SU-DHL-6 (cell line): Measurements from ENCODE around the gene AHRR.

Experiments used
- H2AFZ ChIP-seq: fragments of 200-600 bp; sonication (generic); 2 replicates; pipeline ENCODE4 v1.6.1; 2014; ENCODE audit warnings: low read depth, mild to moderate bottlenecking, moderate library complexity, mixed read lengths, antibody characterized with exemption, low read length; ENCODE audit not compliant: severe bottlenecking
- H3F3A ChIP-seq: fragments of 200-600 bp; shearing (Covaris generic); 2 replicates; pipeline ENCODE4 v1.6.0; 2016; ENCODE audit warnings: antibody characterized with exemption, mild to moderate bottlenecking; ENCODE audit not compliant: insufficient read depth
- H3K27ac ChIP-seq: fragments of 200-600 bp; sonication (generic); 2 replicates; pipeline ENCODE4 v1.5.1; 2016; ENCODE audit warnings: low read depth, mild to moderate bottlenecking, low read length, moderate library complexity, mixed read lengths
- H3K27me3 ChIP-seq: fragments of 200-600 bp; sonication (generic), shearing (Covaris generic); 2 replicates; pipeline ENCODE4 v1.6.0; 2014; ENCODE audit warnings: mild to moderate bottlenecking, low read length
- H3K36me3 ChIP-seq: fragments of 200-600 bp; sonication (generic); 2 replicates; pipeline ENCODE4 v1.6.1; 2014; ENCODE audit warnings: mild to moderate bottlenecking, low read length, mixed read lengths
- H3K4me2 ChIP-seq: fragments of 300-600, 200-600 bp; shearing (Covaris generic), sonication (generic); 2 replicates; pipeline ENCODE4 v1.6.0; 2014; ENCODE audit warnings: low read length, low read depth, mild to moderate bottlenecking; ENCODE audit not compliant: poor library complexity, severe bottlenecking
- H3K4me3 ChIP-seq: fragments of 200-600 bp; sonication (generic); 2 replicates; pipeline ENCODE4 v1.5.1; 2014; ENCODE audit warnings: antibody characterized with exemption, low read length, mild to moderate bottlenecking, mixed read lengths; ENCODE audit not compliant: insufficient read depth, poor library complexity, severe bottlenecking
- H3K79me2 ChIP-seq: fragments of 200-600 bp; sonication (generic); 2 replicates; pipeline ENCODE4 v1.6.1; 2014; ENCODE audit warnings: mild to moderate bottlenecking, low read length, moderate library complexity; ENCODE audit not compliant: insufficient read depth
- H3K9ac ChIP-seq: fragments of 200-600 bp; sonication (generic); 2 replicates; pipeline ENCODE4 v1.7.0; 2014; ENCODE audit warnings: mild to moderate bottlenecking, low read length
- H3K9me2 ChIP-seq: fragments of 200-600 bp; sonication (generic); replicated peaks from 2 replicates; pipeline ENCODE4 v1.6.1; 2014; ENCODE audit warnings: low read length; ENCODE audit not compliant: insufficient read depth
- H3K9me3 ChIP-seq: fragments of 200-600 bp; sonication (generic); 2 replicates; pipeline ENCODE4 v1.6.1; 2014; ENCODE audit warnings: low read length, mixed read lengths; ENCODE audit not compliant: insufficient read depth
- H4K20me1 ChIP-seq: fragments of 200-600 bp; sonication (generic); 2 replicates; pipeline ENCODE4 v1.6.1; 2014; ENCODE audit warnings: low read depth, mild to moderate bottlenecking, antibody characterized with exemption, low read length, moderate library complexity, mixed read lengths
- CTCF ChIP-seq: fragments of 200-600 bp; sonication (generic); IDR thresholded peaks from one replicate; pipeline ENCODE4 v1.5.1; 2017; ENCODE audit warnings: antibody characterized with exemption, mild to moderate bottlenecking, low read length, moderate library complexity; ENCODE audit not compliant: insufficient read depth, poor library complexity, severe bottlenecking
- EZH2phosphoT487 ChIP-seq: fragments of 200-600 bp; sonication (generic), shearing (Covaris generic); conservative IDR thresholded peaks from 2 replicates; pipeline ENCODE4 v1.6.1; 2018; ENCODE audit warnings: mild to moderate bottlenecking, antibody characterized with exemption, low read length, moderate library complexity, mixed read lengths

Gene AHRR

GRCh38 chr5:392431-392988 is 71.0 kb downstream of the AHRR start:
- peak overlapping the region; percentile 53 for H3K4me2 ChIP-seq
- H3K27ac ChIP-seq = peak overlapping the region; percentile 95
- no peaks in the 10 kb centered on the region for H4K20me1 ChIP-seq
- H2AFZ ChIP-seq = peak overlapping the region; percentile 38
- H3K27me3 ChIP-seq = no peaks in the 10 kb centered on the region
- no peaks in the 10 kb centered on the region for H3K9me3 ChIP-seq
- TF ChIP-seq EZH2phosphoT487 (no peak), CTCF (no peak)
- peaks cover 11% of the 10 kb centered on the region for H3F3A ChIP-seq
- peak overlapping the region; percentile 50 for H3K9ac ChIP-seq
- no peaks in the 10 kb centered on the region for H3K9me2 ChIP-seq
- peak overlapping the region; percentile 5 for H3K4me3 ChIP-seq
- no peaks in the 10 kb centered on the region for H3K79me2 ChIP-seq
- no peaks in the 10 kb centered on the region for H3K36me3 ChIP-seq

GRCh38 chr5:393846-394275 is 72.3 kb downstream of the AHRR start:
- Histone ChIP-seq H4K20me1 (no peaks in the 10 kb centered on the region), H3K4me2 (no peak overlapping the region), H3F3A (peaks cover 12% of the 10 kb centered on the region), H3K27me3 (no peaks in the 10 kb centered on the region), H3K9ac (no peak overlapping the region), H2AFZ (no peak overlapping the region), H3K27ac (peak overlapping the region; percentile 95), H3K4me3 (no peak overlapping the region), H3K9me2 (no peaks in the 10 kb centered on the region), H3K9me3 (no peaks in the 10 kb centered on the region), H3K36me3 (no peaks in the 10 kb centered on the region), H3K79me2 (no peaks in the 10 kb centered on the region)
- TF ChIP-seq EZH2phosphoT487 (no peak), CTCF (no peak)

- Histone ChIP-seq H3K79me2 (no peaks in the 10 kb centered on the region), H3F3A (peaks cover 18% of the 10 kb centered on the region), H3K4me2 (no peak overlapping the region), H3K9me3 (no peaks in the 10 kb centered on the region), H2AFZ (no peak overlapping the region), H4K20me1 (no peaks in the 10 kb centered on the region), H3K36me3 (no peaks in the 10 kb centered on the region), H3K4me3 (no peak overlapping the region), H3K9ac (no peak overlapping the region), H3K9me2 (no peaks in the 10 kb centered on the region), H3K27me3 (no peaks in the 10 kb centered on the region), H3K27ac (no peak overlapping the region)
- no peak for TF ChIP-seq CTCF
- no peak for TF ChIP-seq EZH2phosphoT487
These were observed 73.2 kb downstream of the AHRR start for GRCh38 chr5:394671-395155.
